A204.1 (cell line): ENCODE data around the gene PIP4K2B.

Experiments
- FAIRE-seq: peaks from 2 replicates; lab custom pipeline; 2012; peaks lifted over from hg19 to GRCh38; lab: Jason Lieb, UNC

The PIP4K2B gene

DNA sequence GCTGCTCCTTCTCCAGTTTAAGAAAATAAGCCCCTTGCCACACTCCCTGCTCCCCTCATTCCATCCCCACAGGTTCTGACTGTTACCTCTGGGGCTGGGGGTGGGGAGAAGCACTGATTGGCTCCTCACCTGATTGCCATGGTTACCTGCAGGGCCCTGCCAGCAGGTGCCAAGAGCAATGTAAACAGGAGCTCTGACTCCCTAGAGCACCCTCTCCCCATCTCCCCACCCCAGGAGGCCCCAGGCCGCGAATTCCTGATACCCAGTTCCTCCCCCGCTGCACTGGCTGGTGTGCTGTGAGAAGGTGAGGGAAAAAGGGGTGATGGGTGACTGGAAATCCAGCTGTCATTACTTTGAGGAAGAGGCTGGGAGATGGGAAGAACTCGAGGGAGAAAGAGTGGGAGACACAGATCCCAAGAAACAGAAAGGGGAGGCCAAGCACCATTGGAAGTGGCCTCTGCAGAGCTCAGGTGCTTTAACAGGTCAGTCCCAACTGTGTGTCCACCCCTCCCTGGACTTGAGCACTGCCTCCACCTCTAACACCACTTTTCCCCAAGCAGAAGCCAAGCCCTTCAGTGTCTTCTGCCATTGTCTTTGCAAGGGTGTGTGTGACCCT, 55.7 kb downstream of the PIP4K2B start:
- no peak for FAIRE-seq

DNA sequence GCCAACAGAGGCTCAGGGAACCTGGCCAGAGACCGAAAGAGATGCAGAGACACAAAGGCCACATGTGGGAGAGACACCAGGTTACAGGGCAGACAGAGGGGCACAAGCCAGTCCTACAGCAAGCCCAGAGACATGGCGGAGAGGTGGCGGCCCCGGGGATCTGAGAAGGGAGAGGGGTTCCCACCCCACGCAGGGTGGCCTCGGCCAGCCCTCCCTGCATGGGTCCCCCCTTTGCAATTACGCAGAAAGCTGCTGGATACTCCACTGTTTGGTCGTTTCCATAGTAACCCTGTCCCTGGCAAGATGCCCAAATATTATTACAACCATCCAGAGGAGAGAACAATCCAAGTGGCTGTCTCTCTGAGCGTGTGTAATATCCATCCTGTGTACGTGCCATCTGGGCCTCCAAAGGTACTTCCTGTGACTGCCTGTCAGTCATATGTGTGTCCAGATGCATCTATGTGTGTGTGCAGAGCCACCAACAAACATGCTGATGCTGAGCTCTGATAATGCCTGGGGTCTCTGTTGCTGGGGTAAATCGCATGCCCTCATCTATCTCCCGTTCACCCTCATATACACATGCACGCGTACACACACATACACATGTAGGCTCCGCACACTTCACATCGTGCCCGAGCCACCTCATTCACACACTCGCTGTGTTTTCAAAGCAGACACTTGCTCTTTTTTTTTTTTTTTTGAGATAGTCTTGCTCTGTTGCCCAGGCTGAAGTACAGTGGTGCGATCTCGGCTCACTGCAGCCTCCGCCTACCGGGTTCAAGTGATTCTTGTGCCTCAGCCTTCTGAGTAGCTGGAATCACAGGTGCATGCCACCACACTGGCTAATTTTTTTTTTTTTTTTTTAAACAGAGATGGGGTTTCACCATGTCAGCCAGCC, 56.7 kb downstream of the PIP4K2B start:
- FAIRE-seq, result no peak

DNA sequence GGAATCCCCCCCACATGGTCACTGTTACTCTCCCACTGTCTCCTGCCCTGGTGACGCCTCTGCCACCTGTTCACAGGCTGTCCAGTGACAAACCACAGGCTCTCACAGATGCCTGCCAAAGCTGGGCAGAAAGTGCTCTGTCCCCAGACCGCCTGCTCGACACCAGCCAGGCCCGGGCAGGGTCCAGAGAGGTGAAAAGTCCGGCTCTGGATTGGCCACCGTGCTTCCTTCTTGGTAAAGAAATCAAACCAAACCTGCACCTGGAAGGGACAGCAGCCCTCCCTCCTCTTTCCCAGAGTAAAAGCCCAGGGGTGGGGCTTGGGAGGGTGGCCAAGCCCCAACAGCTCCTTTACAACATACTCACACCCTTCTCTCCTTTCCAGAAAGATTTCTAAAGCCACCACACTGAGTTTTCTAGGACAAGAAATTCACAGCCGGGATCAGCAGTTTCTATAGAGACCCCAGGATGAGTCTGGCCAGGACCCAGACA, 57.4 kb downstream of the PIP4K2B start:
- no peak for FAIRE-seq

DNA sequence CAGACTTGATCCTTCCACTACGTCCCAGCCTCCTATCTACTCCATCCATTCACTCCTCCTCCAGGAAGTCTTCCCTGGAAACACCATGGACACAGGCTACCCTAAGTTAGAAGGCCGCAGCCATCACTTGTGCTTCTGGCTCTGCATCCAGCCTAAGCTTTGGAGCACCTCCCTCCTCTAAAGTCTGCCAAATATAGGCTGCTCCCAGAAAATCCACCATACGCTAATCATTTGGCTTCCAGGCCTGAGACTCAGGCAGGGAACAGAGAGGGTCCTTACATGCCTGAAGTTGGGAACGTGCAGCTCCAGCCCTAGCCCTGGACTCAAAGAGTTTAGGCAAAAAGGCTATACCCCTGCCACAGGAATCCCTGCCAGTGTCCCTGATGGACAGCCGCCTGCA, 57.9 kb downstream of the PIP4K2B start:
- FAIRE-seq, result no peak

DNA sequence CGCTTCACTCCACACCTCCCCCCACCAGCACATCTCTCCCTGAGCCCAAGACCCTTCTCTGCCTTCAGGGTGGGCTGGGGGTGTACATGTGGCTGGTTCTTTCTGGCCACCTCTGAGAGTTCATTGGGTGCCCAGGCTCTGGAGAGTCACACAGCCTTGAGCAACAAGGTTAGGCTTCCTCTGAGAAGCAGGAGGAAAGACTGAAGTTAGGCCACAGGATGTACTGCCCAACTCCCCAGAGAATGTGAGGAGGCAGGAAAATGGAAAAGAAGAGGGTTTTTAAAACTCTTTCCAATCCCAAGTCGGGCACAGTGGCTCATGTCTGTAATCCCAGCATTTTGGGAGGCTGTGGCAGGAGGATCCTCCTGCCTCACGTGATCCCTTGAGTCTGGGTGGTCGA, 58.5 kb downstream of the PIP4K2B start:
- no peak for FAIRE-seq

DNA sequence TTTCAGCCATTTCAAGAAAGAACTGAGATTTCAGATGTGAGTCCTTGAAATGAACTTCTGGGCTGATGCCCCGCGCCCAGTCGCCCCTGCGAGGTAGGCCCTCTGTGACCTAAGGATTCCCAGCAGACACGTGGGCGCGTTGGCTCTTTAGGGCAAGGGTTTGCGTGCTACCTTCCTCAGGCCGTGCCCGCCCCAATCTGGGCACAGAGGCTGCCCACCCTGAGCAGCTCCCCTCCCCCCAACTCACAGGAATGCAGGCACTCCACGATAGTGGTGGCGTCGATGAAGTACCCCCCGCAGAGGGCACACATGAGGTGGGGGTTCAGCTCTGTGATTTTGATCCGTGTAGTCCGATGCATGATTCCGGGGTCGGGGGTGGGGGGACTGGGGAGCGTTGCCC, 59.3 kb downstream of the PIP4K2B start:
- no peak for FAIRE-seq

DNA sequence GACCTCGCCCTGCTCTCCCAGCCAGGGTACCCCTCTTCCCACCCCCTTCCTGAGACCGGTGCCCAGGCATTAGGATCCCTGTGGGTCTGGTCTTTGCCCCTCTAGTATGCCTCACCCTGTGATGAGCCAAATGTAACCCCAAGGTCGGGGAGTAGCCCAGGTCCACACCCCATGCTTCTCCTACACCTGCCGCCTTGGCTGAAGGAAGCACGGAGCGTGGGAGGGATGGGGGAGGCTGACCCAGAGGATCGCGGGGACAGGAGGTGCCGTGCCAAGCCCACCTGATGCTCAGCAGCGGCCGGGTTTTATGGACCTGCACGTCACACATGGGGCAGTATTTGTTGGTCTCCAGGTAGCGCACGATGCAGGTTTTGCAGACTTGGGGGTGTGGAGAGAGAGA, 60.1 kb downstream of the PIP4K2B start:
- FAIRE-seq, result no peak

DNA sequence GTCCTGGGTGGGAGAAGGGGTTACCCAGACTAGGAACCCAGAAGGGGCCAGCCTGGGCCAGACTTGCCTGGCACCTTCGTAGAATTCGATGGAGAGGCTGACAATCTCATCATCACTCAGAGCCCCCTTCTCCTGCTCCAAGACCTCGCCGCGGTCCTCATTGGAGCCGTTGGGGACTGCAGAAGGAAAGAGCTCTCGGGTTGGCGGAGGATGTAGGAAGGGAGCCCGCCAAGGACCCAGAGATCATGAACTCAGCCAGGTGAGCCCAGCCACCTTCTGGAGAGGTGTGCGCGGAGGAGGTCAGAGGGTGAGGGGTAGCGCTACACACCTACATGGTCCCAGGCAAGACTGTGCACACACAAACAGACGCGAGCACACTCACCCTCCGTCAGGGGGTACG, 60.7 kb downstream of the PIP4K2B start:
- no peak for FAIRE-seq

DNA sequence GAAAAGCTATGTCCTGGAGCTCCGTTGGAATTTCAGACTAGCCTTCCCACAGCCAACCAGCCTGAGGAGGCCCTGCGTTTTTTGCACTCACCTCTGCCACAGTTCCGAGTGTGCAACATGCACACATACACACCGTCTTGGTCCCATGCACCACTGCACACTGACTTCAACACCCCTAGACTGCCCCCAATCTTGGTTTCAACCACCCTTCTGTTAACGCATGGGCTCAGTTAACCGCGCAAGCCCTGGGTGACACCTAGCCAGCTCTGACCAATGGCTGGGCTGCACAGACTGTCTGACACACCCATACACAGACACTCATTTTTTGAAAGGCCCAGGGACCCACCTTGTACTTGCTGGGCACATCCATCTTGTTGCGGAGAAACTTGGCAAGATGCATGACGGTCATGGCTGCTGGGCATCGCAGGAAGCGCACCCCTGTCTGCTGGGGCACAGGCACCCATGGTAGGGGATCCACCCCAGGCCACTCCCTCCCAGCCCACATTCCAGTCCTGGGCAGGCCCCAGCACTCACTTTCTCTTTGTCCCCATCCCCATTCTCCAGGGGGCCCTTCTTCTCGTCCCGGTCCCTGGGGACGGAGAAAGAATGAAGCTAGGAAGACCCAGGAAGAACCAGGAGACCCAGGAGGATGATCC, 61.2 kb downstream of the PIP4K2B start:
- no peak for FAIRE-seq

DNA sequence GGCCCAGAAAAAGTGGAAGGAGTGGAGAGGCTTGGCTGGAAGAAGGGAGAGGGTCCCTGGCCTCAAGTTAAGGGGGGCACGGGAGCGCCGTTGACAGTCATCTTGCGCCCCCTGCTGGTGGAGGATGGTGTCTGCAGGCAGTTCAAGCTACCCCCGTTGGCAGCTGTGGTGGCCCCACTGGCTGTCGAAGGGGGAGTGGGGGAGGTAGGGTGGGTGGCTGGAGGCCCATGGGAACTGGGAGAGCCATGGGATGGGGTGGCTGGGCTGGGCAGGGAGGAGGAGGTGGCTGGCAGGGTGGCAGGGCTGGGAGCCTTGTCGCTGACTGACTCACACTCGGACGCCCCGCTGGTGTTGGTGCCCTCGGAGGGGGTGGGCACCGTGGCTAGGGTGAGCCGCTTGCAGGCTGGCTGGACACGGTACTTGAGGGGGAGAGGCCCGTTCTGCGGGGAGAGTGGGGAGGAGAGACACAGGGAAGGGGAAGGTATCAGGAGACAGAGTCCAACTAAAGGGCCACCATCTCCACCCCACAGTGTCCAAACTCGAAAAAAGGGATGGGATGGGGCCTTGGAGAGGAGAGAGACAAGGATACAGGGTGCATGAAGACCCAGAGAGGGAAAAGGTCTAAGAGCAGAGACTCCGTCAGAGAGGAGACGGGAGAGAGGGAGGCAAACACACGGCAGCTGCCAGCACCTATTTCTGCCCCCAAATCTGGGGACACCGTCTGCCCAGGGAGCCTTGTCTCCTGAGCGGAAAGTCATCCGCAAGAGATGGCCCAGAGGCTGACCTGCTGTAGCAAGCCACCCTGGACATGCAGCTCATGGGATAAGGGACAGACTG, 64.0 kb downstream of the PIP4K2B start:
- no peak for FAIRE-seq

DNA sequence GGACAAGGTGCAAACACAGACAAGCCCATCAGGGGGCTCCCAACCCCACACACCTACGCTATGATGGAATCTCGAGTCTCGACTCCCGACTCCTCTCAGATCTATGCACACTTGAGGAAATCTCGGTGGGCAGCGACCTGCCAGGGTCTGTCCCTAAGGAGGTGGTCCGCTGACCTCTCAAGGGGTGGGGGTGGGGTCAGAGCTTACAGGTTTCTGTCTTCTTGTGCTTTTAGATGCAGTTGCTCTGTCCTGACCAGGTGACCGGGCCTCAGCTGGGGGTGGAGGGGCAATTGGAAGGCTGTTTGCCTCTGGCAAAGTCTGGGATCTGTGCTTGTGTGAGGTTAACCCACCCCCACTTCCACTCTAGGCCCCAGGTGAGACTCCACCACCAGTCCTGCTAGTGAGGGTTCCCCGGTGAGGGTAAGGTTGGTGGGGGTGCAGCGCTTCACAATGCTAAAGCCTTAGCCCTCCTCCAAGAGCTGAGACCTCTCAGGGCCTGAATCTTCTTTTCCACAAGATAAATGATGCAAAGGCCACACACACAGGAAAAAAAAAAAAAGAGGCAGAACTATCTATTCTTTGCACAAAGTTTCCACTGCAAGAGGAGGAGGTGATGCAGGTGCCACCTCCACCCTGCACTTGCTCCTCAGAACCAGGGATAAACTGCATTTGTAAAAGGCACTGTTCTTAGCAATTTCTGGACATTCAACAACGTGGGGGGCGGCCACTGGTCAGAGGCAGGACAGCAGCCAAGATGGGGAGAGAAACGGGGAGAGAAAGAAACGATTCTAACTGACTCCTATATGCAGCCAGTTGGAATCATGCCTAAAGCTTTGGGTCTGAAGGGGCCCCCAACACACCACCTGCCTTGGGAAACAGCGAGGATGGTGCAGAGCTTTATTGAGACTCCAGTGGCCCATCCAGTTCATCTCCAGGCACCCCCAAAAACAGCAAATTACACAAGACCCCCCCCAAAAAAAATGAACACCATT, 65.1 kb downstream of the PIP4K2B start:
- FAIRE-seq, result no peak

DNA sequence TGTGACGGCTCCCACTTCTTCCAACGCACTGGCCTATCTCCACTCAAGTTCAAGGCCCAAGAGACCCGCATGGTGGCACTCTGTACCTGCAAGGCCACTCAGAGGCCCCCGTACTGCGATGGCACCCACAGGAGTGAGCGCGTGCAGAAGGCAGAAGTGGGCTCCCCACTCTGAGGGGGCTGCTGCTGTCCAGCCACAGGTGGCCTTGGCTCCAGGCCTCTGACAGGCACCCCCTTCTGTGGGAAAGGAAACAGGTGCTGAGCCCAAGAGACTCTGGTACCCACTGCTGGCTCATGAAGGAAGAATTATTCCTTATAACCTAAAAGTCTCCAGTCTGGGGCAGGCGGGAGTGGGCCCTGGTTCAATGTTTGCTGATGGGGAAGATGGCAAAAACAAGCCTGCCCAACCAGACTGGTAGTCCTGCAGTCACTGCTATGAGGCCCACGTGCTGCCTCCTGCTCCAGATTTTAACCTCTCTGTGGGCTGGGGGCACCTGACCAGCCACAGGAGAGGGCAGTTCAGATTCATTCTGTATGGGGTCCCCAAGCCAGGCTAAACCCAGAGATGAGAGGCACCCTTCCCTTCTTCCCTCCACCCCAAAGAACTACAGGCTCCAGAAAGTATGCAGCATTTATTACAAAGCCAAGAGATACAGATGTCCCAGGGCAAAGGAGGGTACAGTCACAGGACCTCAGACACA, 65.9 kb downstream of the PIP4K2B start:
- FAIRE-seq, result no peak

DNA sequence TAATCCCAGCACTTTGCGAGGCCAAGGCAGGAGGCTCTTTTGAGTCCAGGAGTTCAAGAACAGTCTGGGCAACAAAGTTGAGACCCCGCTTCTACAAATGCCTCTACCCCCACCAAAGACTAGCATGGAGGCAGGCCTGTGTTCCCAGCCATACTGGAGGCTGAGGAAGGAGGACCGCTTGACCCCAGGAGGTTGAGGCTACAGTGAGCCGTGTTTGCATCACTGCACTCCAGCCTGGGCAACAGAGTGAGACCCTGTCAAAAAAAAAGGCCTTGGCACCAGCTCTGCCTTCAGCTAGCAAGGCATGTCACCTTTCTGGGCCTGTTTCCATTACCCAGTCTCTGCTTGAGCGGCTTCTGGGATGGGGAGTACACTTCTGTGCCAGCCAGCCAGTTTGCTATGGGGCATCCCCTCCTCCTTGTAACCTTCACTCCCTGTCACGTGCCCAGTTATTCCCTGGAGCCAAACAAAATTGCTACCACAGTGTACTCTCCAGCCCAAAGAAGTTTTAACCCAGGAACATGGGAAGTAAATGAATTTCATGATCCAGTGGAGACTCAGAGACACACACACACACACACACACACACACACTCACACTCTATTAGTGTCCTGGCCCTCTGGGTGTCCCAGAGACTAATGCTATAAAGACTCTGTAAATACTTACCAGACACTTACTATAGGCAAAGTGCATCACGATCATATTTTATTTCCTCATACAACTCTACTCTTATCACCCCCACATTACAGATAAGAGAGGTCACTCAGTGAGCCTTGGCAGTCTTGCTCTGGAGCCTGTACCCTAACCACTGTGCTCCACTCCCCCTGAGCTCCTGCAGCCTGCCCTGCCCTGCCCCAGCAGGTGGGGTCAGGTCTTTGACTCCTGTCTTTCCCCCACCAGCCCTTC, 66.7 kb downstream of the PIP4K2B start:
- no peak for FAIRE-seq

DNA sequence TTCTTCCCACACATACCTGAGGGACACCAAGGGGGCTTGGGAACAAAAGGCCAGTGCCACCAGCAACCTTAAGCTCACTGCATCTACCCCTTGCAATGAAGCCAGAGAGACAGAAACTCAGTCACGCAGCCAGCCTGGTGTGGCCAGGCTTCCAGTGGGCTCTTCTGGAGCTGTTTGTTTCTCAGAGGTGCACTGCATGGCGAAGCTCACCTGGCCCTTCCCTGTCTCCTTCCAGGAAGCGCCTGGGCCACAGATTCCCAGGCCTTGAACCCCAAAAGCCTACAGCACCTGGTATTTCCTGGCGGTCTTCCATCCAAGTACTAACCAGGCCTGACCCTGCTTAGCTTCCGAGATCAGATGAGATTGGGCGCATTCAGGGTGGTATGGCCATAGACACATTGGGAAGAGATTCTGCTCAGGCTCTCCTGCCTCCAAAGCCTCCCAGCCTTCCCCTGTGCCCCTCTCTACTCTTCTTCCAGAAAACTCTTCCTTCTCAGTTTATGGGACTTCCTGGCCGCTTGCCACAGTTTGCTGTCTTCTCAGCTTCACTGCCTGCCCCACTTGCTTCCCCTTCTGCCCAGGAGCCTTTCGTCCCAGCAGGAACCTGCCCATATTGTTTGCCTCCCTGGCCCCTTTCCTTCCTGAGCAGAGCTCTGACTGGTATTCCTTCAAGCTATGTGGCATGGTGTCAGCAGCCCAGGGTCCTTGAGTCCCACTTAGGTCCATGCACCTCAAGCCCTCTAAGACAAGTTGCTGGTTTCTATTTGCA, 67.6 kb downstream of the PIP4K2B start:
- no peak for FAIRE-seq

DNA sequence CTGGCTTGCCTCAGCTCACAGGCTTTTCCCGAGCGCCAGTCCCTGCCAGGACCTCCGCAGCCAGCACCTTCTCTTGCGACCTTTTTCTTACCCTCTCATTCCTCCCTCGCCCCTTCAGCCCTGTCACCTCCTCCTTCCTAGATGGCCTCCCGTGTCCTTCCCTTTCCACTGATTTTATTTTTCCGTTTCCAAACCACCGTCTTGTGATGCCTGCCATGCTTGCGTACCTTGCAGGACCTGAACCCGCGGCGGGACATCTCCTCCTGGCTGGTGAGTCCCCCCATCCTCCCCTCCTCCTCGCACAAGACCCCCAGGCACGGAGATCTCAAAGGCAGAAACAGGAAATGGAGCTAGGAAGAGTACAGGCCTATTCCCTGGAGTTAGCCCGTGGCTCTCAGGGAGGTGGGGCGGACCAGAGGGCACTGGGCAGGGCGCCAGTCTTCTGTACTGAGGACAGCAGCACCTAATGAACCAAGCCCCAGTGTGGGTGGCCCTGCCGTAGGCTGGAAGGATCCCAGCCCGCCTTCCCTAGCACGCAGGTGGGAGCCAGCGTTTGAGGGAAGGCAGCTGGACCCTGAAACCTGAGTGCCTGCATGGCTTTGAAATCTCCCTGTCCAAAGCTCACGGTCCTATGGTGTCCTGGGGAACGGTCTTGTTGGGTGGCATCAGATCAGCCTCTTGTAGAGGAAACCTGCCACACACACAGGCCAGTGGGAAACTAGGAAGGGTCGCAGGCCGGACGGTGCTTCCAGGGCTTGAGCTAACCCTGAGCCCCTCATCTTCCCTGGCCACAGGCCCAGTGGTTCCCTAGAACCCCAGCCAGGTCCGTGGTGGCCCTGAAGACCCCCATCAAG, 68.6 kb downstream of the PIP4K2B start:
- FAIRE-seq, result no peak

DNA sequence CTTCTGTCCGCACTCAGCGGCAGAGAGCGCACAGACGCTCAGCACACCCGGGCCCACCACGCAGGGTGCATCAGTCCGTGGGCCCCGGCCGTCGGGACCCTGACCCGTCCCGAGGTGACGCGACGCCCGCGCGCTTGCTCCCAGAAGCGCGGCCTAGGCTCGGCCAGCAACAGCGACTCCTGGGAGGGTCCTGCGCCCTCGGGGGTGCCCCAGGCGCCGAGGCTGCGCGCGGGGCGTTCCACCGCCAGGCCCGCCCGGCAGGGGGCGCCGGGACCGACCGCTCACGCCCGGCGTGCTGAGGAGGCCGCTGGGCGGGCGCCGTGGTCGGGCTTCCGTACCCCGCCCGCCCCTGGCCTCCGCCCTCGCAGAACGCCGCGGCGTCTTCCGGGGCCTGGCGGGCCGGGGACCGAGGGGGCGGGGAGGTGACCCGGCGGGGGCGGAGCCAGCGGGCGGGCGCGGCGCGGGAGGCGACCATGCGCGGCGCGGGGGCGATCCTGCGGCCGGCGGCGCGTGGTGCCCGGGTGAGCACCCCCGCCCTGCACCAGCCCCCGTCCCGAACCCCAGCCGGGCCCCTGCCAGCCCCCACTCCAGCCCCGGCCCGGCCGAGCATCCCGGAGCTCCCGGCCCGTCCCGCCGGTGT, 69.3 kb downstream of the PIP4K2B start, which contains the start of gene CISD3:
TSS of gene CISD3 (plus strand) at position 456 of the 640 bp plus-strand sequence. CDS start at position 474, 18 bp downstream.
- no peak for FAIRE-seq

DNA sequence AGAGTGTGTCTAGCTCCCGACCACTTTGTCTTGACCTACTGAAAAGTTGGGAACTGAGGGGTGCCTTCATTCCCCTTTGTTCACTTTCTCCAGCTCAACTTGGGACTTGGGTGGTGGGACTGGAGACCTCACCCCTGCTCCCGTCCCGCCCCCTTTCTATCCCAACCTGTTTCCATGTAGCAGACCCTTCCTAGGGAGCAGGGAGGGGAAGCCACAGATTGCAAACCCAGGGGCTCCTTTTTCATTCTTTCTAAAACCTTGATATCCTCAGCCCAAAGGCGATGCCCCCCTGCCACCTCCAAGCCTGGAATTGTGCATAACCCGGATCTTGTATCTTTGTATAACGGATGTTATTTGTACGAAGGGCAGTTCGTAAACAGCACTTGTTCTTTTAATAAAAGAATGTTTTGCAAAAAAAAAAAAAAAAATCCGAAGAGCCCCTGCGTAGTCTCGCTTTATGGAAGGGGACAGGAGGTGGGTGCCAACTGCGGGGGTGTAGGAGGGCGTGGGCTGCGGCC, 69.9 kb downstream of the PIP4K2B start:
- no peak for FAIRE-seq
